G401.6 (cell line): ENCODE data around the gene COL5A1.

Source experiments
- FAIRE-seq: peaks from 2 replicates; lab custom pipeline; 2012; peaks lifted over from hg19 to GRCh38; lab: Jason Lieb, UNC

Gene COL5A1

GRCh38 chr9:134858051-134858841 is 216.6 kb downstream of the COL5A1 start:
- no peak for FAIRE-seq

- FAIRE-seq = no peak
Measured at GRCh38 chr9:134860510-134860909, 218.9 kb downstream of the COL5A1 start.

GRCh38 chr9:134861595-134862334 is 220.2 kb downstream of the COL5A1 start:
- no peak for FAIRE-seq

DNA sequence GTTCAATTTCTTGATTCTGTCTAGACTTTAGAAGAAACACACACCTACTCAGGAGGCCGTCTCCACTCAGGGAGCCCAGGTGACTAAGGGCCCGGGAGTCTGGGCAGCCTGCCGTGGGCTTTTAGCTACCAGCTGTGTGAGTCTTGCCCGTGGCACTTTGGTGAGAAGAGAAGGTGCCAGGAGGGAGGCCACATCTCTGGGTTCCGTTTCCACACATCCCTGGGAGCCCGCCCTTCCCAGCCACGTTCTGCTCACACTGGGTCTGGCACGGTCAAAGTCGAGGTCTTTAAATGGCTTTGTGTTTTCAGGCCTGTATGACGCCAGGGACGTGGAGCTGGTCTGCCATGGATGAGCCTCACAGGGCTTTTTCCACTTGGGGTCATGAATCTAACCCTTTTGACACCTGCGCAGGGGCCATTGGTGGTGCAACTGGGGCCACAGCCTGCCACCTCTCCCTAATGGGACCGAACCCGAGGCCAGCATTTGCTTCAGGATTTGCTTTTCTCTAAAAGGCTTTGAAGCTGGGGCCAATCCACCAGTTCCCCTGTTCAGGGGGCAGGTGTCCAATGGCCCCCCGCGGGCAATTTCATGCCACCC is 221.8 kb downstream of the COL5A1 start:
- FAIRE-seq = no peak

DNA sequence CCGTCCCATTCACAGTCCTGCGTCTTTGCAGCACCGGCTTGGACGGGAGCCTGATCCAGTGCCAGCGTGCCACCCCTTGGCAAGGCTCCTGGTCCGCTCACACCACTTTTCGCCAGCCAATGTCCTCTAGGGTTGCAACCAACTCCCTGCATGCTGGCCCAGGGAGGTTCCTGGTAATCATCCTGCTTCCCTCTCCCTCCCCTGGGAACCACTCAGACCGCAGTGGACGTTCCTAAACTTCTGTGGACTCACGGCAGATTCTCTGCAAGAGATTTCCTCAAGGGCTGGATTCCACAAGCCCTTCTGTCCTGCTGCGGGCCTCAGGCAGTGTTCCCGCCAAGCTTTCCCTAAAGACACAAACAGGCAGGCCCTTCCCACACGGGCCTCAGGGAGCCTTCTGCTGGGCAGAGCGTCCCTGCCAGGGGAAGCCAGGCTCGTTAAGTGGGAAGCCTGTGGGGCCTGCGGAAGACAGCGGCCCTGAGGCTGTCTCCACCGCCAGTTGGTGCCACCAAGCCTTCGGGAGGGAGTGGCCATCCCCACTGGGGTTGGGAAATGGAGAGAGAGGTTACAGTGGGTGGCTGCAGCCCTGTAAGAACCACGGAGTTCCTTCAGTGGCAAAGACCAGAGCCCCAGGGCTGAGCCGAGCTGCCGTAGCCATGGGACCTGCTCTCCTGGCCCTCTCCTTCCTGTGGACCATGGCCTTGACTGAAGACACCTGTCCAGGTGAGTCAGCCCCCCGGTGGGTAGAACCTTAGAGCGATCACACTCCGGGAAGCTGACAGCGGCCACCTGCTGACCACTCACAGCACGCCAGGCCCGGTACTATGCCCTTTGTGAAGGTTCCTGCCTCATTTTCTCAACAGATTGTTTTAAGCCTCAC is 222.6 kb downstream of the COL5A1 start:
- FAIRE-seq = no peak

GRCh38 chr9:134864821-134865190 is 223.2 kb downstream of the COL5A1 start:
- FAIRE-seq = no peak

- FAIRE-seq = no peak
Measured at GRCh38 chr9:134867917-134868750, 226.5 kb downstream of the COL5A1 start.

GRCh38 chr9:134868751-134869553 is 227.3 kb downstream of the COL5A1 start:
- no peak for FAIRE-seq

- FAIRE-seq = no peak
Measured at GRCh38 chr9:134869554-134870300, 228.1 kb downstream of the COL5A1 start.

DNA sequence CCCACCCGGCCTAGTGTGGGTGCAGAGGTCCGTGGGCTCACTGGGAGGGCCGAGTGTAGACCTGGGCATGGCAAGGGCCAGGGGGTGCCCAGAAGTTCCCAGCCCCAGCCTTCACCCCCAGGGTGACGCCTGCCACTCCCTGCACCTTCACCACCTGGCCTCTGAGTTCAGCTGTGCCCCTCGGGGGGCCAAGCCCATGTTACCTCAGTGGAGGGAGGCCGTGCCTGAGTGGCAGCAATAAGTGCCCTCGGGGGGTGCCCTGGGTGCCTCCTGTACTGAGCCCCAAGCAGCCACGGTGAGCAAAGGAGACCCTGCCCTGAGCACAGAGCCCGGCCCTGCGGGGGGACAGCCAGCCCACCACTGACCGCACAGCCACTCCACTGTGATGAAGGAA is 228.7 kb downstream of the COL5A1 start:
- no peak for FAIRE-seq

GRCh38 chr9:134870746-134871662 is 229.4 kb downstream of the COL5A1 start:
- no peak for FAIRE-seq

GRCh38 chr9:134871697-134872340 is 230.2 kb downstream of the COL5A1 start:
- FAIRE-seq = no peak

DNA sequence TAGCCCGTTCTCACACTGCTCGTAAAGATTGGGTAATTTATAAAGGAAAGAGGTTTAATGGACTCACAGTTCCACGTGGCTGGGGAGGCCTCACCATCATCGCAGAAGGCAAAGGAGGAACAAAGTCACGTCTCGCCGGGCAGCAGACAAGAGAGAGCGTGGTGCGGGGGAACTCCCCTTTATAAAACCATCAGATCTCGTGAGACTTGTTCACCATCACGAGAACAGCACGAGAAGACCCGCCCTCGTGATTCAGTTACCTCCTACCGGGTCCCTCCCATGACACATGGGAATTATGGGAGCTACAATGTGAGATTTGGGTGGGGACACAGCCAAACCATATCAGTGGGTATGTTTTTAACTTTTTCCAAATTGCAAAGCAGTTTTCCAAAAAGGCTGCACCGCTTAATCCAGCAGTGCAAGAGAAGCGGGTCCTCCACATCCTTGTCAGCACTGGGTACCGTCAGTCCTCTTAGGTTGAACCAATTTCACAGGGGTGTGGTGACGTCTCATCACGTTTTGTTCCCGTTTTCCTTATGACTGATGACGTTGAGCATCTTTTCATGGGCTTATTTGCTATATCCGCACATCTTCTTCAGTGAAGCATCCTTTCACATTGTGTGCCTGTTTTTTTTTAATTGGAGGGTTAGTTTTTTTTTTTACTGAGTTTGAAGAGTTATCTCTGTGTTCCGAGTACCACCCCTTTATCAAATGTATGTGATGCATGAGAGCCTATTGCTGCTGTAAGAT is 231.1 kb downstream of the COL5A1 start:
- no peak for FAIRE-seq

- no peak for FAIRE-seq
Measured at GRCh38 chr9:134875371-134875770, 233.8 kb downstream of the COL5A1 start.

GRCh38 chr9:134877541-134877940 is 235.9 kb downstream of the COL5A1 start:
- FAIRE-seq = no peak

GRCh38 chr9:134879664-134880483 is 238.3 kb downstream of the COL5A1 start:
- no peak for FAIRE-seq
